PC-9 (cell line): Measurements from ENCODE around the gene NRAS.

ENCODE experiments used
- CTCF ChIP-seq: fragments of 200-600 bp; sonication (generic); conservative IDR thresholded peaks from 2 replicates; pipeline ENCODE4 v1.6.1; 2017; ENCODE audit warnings: mixed run types, antibody characterized with exemption, mild to moderate bottlenecking, moderate library complexity
- EZH2 ChIP-seq: fragments of 200-600 bp; sonication (generic); IDR thresholded peaks from 2 replicates; pipeline ENCODE4 v1.8.0; 2017; ENCODE audit warnings: antibody characterized with exemption, low read depth

- TF ChIP-seq CTCF (no peak), EZH2 (no peak)
These were observed 23.8 kb upstream of the NRAS start for GRCh38 chr1:114740331-114740730.
